Panc1 (cell line): ENCODE data around the gene MGA.

ENCODE experiments used
- TF ChIP-seq, protein P1 (sequence below): fragments of 450-650 bp; IDR thresholded peaks from 2 replicates; pipeline ENCODE4 v1.5.1; 2017; ENCODE audit warnings: mild to moderate bottlenecking
- TF ChIP-seq, protein P2 (sequence below), 2 experiments: IDR thresholded peaks; 2 replicates each; pipeline ENCODE4 v1.6.1; 2011 to 2012; ENCODE audit warnings: low read depth in 2 of 2, control low read depth in 1 of 2, low read length in 1 of 2, mild to moderate bottlenecking in 1 of 2, moderate library complexity in 1 of 2; ENCODE audit not compliant: insufficient read depth in 1 of 2

DNA sequence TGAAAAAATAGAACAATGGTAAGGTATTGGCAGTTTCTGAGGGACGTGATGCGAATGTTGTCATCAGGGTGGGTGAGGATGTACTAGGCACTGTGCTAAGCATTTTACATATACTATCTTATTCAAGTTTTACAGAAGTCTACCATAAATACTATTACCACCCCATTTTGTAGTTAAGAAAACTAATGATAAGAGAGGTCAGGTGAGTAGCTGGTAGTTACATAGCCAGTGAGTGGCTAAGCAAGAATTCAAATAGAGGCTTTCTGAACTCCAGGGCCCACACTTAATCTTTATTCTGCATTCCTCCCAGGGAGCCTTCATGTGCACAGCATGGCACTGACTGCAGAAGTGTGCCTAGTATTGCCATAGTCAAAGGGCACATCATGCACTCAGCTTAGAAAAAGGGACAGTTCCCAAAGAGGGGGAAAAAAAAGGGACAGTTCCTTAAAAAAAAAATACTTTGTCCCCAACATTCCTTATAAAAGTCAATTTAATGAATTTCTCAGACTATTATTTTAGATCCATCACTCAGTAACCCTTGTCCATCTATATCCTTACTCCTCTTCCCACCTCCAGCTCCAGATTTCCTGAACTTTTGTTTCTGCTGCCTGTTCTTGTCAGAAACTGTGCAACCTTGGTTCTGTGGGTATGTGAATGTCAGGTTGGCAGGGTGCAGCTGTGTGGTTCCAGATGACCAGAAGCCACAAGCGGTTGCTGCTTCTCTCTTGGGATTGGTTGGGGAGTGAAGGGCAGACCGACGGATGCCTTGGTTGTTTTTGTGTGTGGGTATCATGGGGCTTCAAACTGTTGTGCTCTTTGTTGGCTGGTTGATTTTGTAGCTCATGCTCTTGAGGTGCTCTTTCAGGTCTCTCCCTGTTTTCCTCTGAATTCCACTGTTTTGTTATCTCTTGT is 122.4 kb downstream of the MGA start:
- TF ChIP-seq, protein P1, sequence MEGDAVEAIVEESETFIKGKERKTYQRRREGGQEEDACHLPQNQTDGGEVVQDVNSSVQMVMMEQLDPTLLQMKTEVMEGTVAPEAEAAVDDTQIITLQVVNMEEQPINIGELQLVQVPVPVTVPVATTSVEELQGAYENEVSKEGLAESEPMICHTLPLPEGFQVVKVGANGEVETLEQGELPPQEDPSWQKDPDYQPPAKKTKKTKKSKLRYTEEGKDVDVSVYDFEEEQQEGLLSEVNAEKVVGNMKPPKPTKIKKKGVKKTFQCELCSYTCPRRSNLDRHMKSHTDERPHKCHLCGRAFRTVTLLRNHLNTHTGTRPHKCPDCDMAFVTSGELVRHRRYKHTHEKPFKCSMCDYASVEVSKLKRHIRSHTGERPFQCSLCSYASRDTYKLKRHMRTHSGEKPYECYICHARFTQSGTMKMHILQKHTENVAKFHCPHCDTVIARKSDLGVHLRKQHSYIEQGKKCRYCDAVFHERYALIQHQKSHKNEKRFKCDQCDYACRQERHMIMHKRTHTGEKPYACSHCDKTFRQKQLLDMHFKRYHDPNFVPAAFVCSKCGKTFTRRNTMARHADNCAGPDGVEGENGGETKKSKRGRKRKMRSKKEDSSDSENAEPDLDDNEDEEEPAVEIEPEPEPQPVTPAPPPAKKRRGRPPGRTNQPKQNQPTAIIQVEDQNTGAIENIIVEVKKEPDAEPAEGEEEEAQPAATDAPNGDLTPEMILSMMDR = no peak
- TF ChIP-seq, protein P2, sequence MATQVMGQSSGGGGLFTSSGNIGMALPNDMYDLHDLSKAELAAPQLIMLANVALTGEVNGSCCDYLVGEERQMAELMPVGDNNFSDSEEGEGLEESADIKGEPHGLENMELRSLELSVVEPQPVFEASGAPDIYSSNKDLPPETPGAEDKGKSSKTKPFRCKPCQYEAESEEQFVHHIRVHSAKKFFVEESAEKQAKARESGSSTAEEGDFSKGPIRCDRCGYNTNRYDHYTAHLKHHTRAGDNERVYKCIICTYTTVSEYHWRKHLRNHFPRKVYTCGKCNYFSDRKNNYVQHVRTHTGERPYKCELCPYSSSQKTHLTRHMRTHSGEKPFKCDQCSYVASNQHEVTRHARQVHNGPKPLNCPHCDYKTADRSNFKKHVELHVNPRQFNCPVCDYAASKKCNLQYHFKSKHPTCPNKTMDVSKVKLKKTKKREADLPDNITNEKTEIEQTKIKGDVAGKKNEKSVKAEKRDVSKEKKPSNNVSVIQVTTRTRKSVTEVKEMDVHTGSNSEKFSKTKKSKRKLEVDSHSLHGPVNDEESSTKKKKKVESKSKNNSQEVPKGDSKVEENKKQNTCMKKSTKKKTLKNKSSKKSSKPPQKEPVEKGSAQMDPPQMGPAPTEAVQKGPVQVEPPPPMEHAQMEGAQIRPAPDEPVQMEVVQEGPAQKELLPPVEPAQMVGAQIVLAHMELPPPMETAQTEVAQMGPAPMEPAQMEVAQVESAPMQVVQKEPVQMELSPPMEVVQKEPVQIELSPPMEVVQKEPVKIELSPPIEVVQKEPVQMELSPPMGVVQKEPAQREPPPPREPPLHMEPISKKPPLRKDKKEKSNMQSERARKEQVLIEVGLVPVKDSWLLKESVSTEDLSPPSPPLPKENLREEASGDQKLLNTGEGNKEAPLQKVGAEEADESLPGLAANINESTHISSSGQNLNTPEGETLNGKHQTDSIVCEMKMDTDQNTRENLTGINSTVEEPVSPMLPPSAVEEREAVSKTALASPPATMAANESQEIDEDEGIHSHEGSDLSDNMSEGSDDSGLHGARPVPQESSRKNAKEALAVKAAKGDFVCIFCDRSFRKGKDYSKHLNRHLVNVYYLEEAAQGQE (IDR thresholded peaks at IDR 0.05; ENCODE audit: insufficient read depth in 1 of 2, low read depth in 2 of 2, low read length in 1 of 2) = no peak
